Activated B cell treated with CpG ODN at 0.5 μM for 24 hours (primary cell): ENCODE data around the gene SP2. TPM values are rescaled to one million over a fixed set of nuclear protein-coding genes. Genes with fewer than 3 reads are reported as not detected.

ENCODE experiments used
- ATAC-seq: fragments of 200-7000 bp; cut with Tn5 transposase; one replicate; pipeline ENCODE4 v1.10.0; 2021; ENCODE audit warnings: low read depth, mild to moderate bottlenecking, moderate library complexity
- CTCF ChIA-PET: fragments of 350-600 bp; sonication (Branson Sonifier 250); formaldehyde crosslinking; loops from one replicate; lab custom pipeline; 2021; ENCODE audit warnings: antibody characterized with exemption; lab: Charles Lee
- POLR2A ChIA-PET: fragments of 350-600 bp; sonication (Branson Sonifier 250); formaldehyde crosslinking; loops from one replicate; lab custom pipeline; 2021; ENCODE audit warnings: antibody characterized with exemption; lab: Charles Lee
- DNase-seq: peaks from one replicate; pipeline ENCODE4 v3.0.0; 2022
- H3K27ac Mint-ChIP-seq: one replicate; pipeline ENCODE4 v1.8.0; 2020; ENCODE audit warnings: mixed read lengths
- H3K27me3 Mint-ChIP-seq: one replicate; pipeline ENCODE4 v1.8.0; 2021; ENCODE audit warnings: mixed read lengths
- H3K36me3 Mint-ChIP-seq: one replicate; pipeline ENCODE4 v1.8.0; 2021; ENCODE audit warnings: low read depth, mixed read lengths
- H3K4me1 Mint-ChIP-seq: one replicate; pipeline ENCODE4 v1.8.0; 2021; ENCODE audit warnings: mixed read lengths
- H3K4me3 Mint-ChIP-seq: one replicate; pipeline ENCODE4 v1.8.0; 2020; ENCODE audit warnings: mild to moderate bottlenecking, mixed read lengths
- H3K9me3 Mint-ChIP-seq: one replicate; pipeline ENCODE4 v1.8.0; 2020; ENCODE audit warnings: mixed read lengths
- CTCF ChIP-seq: fragments of 200-600 bp; IDR thresholded peaks from one replicate; pipeline ENCODE4 v1.8.0; 2022; ENCODE audit warnings: antibody characterized with exemption, mild to moderate bottlenecking
- intact Hi-C: fragments of 100-400 bp; cut with micrococcal nuclease; formaldehyde crosslinking; loops from one replicate; pipeline ENCODE4 v1.15.1; 2024
- total RNA-seq: library from RNA; stranded (reverse); gene quantifications from 2 replicates; pipeline ENCODE4 v1.2.3, GENCODE V29; 2022

SP2 gene
- 26.5 and 28.5 TPM in 2 replicates for total RNA-seq

GRCh38 chr17:47895856-47896671 is at the start of gene SP2:
Gene SP2, plus strand, starts transcription at chr17:47896236. Its CDS starts 51 bp downstream, at chr17:47896287.
- H3K4me3 Mint-ChIP-seq: peak within 1 kb of the TSS; percentile 98
- no peak for TF ChIP-seq CTCF
- H3K27ac Mint-ChIP-seq: peak within 1 kb of the TSS; percentile 99
- H3K27me3 Mint-ChIP-seq: no peaks in the 10 kb centered on the region
- ChIA-PET CTCF (interaction anchor here (1.5 to 10.7 kb wide), 2 partner anchors 54 to 75 kb away, joined by 6 to 207 read pairs; partner anchors contain the start of genes CDK5RAP3 and SCRN2), POLR2A (interaction anchor here (0.6 to 2.9 kb wide), 37 partner anchors 9 to 1781 kb away, joined by 3 to 51 read pairs (median 5); partner anchors contain the start of genes CDK5RAP3, EFCAB13, KPNB1 and LRRC46)
- peaks cover 44% of the 10 kb centered on the region for H3K4me1 Mint-ChIP-seq
- no peaks in the 10 kb centered on the region for H3K9me3 Mint-ChIP-seq
- ATAC-seq (peak; percentile 88), DNase-seq (peak; percentile 97)
- intact Hi-C loops: loop anchor here (1.0 to 10.0 kb wide), 9 partner anchors 45 to 641 kb away; partner anchors contain the start of genes ITGB3, LRRC46, MRPL10 and NFE2L1
- peaks cover 31% of the 10 kb centered on the region for H3K36me3 Mint-ChIP-seq

- no peak for DNase-seq
- Mint-ChIP-seq H3K4me1 (peaks cover 24% of the 10 kb centered on the region), H3K27ac (no peak overlapping the region), H3K4me3 (no peak overlapping the region), H3K27me3 (peaks cover 49% of the 10 kb centered on the region), H3K36me3 (no peaks in the 10 kb centered on the region), H3K9me3 (no peaks in the 10 kb centered on the region)
- no peak for TF ChIP-seq CTCF
- no peak for ATAC-seq
- intact Hi-C loops: loop anchor here (10.0 kb wide), 1 partner anchor 768 kb away; the partner anchor contains the start of genes HOXB7 and HOXB8
- ChIA-PET CTCF (interaction anchor here (3.9 kb wide), 1 partner anchor 43 kb away, joined by 29 read pairs; no protein-coding TSS in a partner anchor), POLR2A (interaction anchor here (1.8 kb wide), 1 partner anchor 49 kb away, joined by 8 read pairs; the partner anchor contains the start of gene SP2)
These were observed 49.2 kb upstream of the SP2 start for GRCh38 chr17:47846716-47847340.

GRCh38 chr17:47847341-47848197 is 48.5 kb upstream of the SP2 start:
- intact Hi-C loops: loop anchor here (10.0 kb wide), 1 partner anchor 767 kb away; the partner anchor contains the start of genes HOXB7 and HOXB8
- Mint-ChIP-seq H3K36me3 (no peaks in the 10 kb centered on the region), H3K27me3 (peaks cover 56% of the 10 kb centered on the region), H3K4me3 (no peak overlapping the region), H3K4me1 (peaks cover 28% of the 10 kb centered on the region), H3K27ac (no peak overlapping the region), H3K9me3 (no peaks in the 10 kb centered on the region)
- ATAC-seq: no peak
- CTCF ChIA-PET: interaction anchor here (0.6 to 3.9 kb wide), 3 partner anchors 10 to 91 kb away, joined by 3 to 29 read pairs (median 3); no protein-coding TSS in a partner anchor
- no peak for DNase-seq
- POLR2A ChIA-PET: interaction anchor here (0.6 to 1.8 kb wide), 2 partner anchors 48 to 1057 kb away, joined by 3 to 8 read pairs; partner anchors contain the start of gene SP2
- no peak for TF ChIP-seq CTCF

- ATAC-seq: no peak
- H3K27me3 Mint-ChIP-seq: peaks cover 61% of the 10 kb centered on the region
- intact Hi-C loops: loop anchor here (10.0 kb wide), 1 partner anchor 767 kb away; the partner anchor contains the start of genes HOXB7 and HOXB8
These were observed 47.9 kb upstream of the SP2 start for GRCh38 chr17:47848198-47848513.

More at GRCh38 chr17:47848198-47848513, 47.9 kb upstream of the SP2 start:
- TF ChIP-seq CTCF: no peak
- Mint-ChIP-seq H3K27ac (no peak overlapping the region), H3K4me3 (no peak overlapping the region), H3K9me3 (no peaks in the 10 kb centered on the region), H3K4me1 (peaks cover 26% of the 10 kb centered on the region), H3K36me3 (no peaks in the 10 kb centered on the region)
- no peak for DNase-seq
- CTCF ChIA-PET: interaction anchor here (0.6 to 3.9 kb wide), 2 partner anchors 42 to 91 kb away, joined by 3 to 29 read pairs; no protein-coding TSS in a partner anchor
- POLR2A ChIA-PET: interaction anchor here (0.6 to 1.6 kb wide), 2 partner anchors 47 to 1057 kb away, joined by 3 to 4 read pairs; partner anchors contain the start of gene SP2
